IMR-90 (cell line): Measurements from ENCODE around the gene LRRTM3. TPM values are rescaled to one million over a fixed set of nuclear protein-coding genes. Genes with fewer than 3 reads are reported as not detected.

Source experiments
- ATAC-seq: fragments of 200-7000 bp; cut with Tn5 transposase; 2 replicates; pipeline ENCODE4 v1.9.1; 2020; ENCODE audit warnings: low read depth, mild to moderate bottlenecking, moderate library complexity
- BruUV-seq: library from RNA; stranded (reverse); fragments of 400-500 nt; replicated peaks from 2 replicates; lab custom pipeline; 2021; lab: Mats Ljungman, UMichigan
- CTCF ChIA-PET: fragments of 300-600 bp; formaldehyde crosslinking; extraction: SDS; loops from one replicate; lab custom pipeline; 2021; ENCODE audit warnings: antibody characterized with exemption; lab: Yijun Ruan, JAX
- POLR2A ChIA-PET: fragments of 300-600 bp; sonication (Branson Sonifier 250); formaldehyde crosslinking; loops from one replicate; lab custom pipeline; 2022; ENCODE audit warnings: antibody characterized with exemption; ENCODE audit not compliant: unreplicated experiment; lab: Charles Lee
- DNase-seq: peaks from one replicate; pipeline ENCODE4 v3.0.0; 2013
- H2AFZ ChIP-seq: replicated peaks from 2 replicates; pipeline ENCODE3; 2013; ENCODE audit warnings: low read length, mild to moderate bottlenecking; ENCODE audit not compliant: poor library complexity
- H2AK5ac ChIP-seq: 2 replicates; pipeline ENCODE4 v1.6.1; 2013; ENCODE audit warnings: low read depth, low read length, inconsistent platforms
- H2AK9ac ChIP-seq: replicated peaks from 2 replicates; pipeline ENCODE3; 2013; ENCODE audit warnings: mild to moderate bottlenecking, low read depth, low read length, moderate library complexity; ENCODE audit not compliant: poor library complexity
- H2BK120ac ChIP-seq: 2 replicates; pipeline ENCODE4 v1.6.1; 2013; ENCODE audit warnings: low read depth, low read length, inconsistent platforms
- H2BK15ac ChIP-seq: 3 replicates; pipeline ENCODE4 v1.6.1; 2013; ENCODE audit warnings: low read depth, low read length, inconsistent platforms
- H2BK20ac ChIP-seq: 2 replicates; pipeline ENCODE4 v1.6.1; 2013; ENCODE audit warnings: low read depth, mild to moderate bottlenecking, inconsistent platforms, low read length, moderate library complexity
- H2BK5ac ChIP-seq: 2 replicates; pipeline ENCODE4 v1.6.1; 2013; ENCODE audit warnings: mild to moderate bottlenecking, low read depth, low read length, inconsistent platforms; ENCODE audit not compliant: poor library complexity, severe bottlenecking
- H3K14ac ChIP-seq: replicated peaks from 2 replicates; pipeline ENCODE4 v1.6.1; 2013; ENCODE audit warnings: low read depth, low read length, inconsistent platforms
- H3K18ac ChIP-seq: 2 replicates; pipeline ENCODE4 v1.6.1; 2013; ENCODE audit warnings: low read depth, low read length, control low read depth
- H3K23ac ChIP-seq: 2 replicates; pipeline ENCODE4 v1.6.1; 2013; ENCODE audit warnings: low read depth, low read length, inconsistent platforms
- H3K27ac ChIP-seq: 2 replicates; pipeline ENCODE4 v1.5.1; 2013; ENCODE audit warnings: mild to moderate bottlenecking, control low read depth, low read length; ENCODE audit not compliant: insufficient read depth
- H3K27me3 ChIP-seq: 2 replicates; pipeline ENCODE4 v1.6.1; 2013; ENCODE audit warnings: low read length; ENCODE audit not compliant: control insufficient read depth, insufficient read depth
- H3K36me3 ChIP-seq: 2 replicates; pipeline ENCODE4 v1.6.1; 2013; ENCODE audit warnings: low read length, mixed read lengths; ENCODE audit not compliant: control insufficient read depth, insufficient read depth
- H3K4ac ChIP-seq: 2 replicates; pipeline ENCODE4 v1.6.1; 2013; ENCODE audit warnings: low read depth, low read length, inconsistent platforms
- H3K4me1 ChIP-seq: 2 replicates; pipeline ENCODE4 v1.6.1; 2013; ENCODE audit warnings: low read length, mixed read lengths; ENCODE audit not compliant: control insufficient read depth, insufficient read depth
- H3K4me2 ChIP-seq: 2 replicates; pipeline ENCODE4 v1.6.1; 2013; ENCODE audit warnings: low read depth, mild to moderate bottlenecking, control low read depth, low read length, moderate library complexity
- H3K4me3 ChIP-seq: 2 replicates; pipeline ENCODE4 v1.5.1; 2013; ENCODE audit warnings: low read depth, mild to moderate bottlenecking, control low read depth, low read length, moderate library complexity; ENCODE audit not compliant: insufficient read depth
- H3K56ac ChIP-seq: 2 replicates; pipeline ENCODE4 v1.6.1; 2013; ENCODE audit warnings: low read length, inconsistent platforms; ENCODE audit not compliant: insufficient read depth; ENCODE audit errors: extremely low read depth
- H3K79me1 ChIP-seq, 2 experiments: 2 replicates each; pipeline ENCODE4 v1.6.1; 2013; ENCODE audit warnings: low read length in 2 of 2, inconsistent platforms in 1 of 2, low read depth in 1 of 2
- H3K9ac ChIP-seq: 2 replicates; pipeline ENCODE4 v1.6.1; 2013; ENCODE audit warnings: low read depth, low read length, control low read depth
- H3K9me1 ChIP-seq: 2 replicates; pipeline ENCODE4 v1.6.1; 2013; ENCODE audit warnings: low read length, inconsistent platforms; ENCODE audit not compliant: insufficient read depth
- H3K9me3 ChIP-seq: 2 replicates; pipeline ENCODE4 v1.6.1; 2013; ENCODE audit warnings: low read length; ENCODE audit not compliant: control insufficient read depth, insufficient read depth
- H4K20me1 ChIP-seq: 2 replicates; pipeline ENCODE4 v1.6.1; 2013; ENCODE audit warnings: low read length, inconsistent platforms; ENCODE audit not compliant: insufficient read depth
- H4K5ac ChIP-seq: 2 replicates; pipeline ENCODE4 v1.6.1; 2013; ENCODE audit warnings: mild to moderate bottlenecking, low read depth, low read length, control low read depth
- H4K8ac ChIP-seq, 2 experiments: 2 replicates each; pipeline ENCODE4 v1.6.1; 2013; ENCODE audit warnings: low read depth in 2 of 2, low read length in 2 of 2, control low read depth in 1 of 2, inconsistent platforms in 1 of 2
- H4K91ac ChIP-seq: 2 replicates; pipeline ENCODE4 v1.6.1; 2013; ENCODE audit warnings: low read depth, low read length, inconsistent platforms; ENCODE audit not compliant: insufficient read depth
- BHLHE40 ChIP-seq: fragments of 150-350 bp; IDR thresholded peaks from 2 replicates; pipeline ENCODE4 v1.6.1; 2016; ENCODE audit warnings: mild to moderate bottlenecking, low read depth, low read length
- CEBPB ChIP-seq: IDR thresholded peaks from 2 replicates; pipeline ENCODE4 v1.6.1; 2012; ENCODE audit warnings: low read depth, low read length, improper control_type of control experiment
- MAZ ChIP-seq: IDR thresholded peaks from 2 replicates; pipeline ENCODE4 v1.6.1; 2012; ENCODE audit warnings: low read depth, mild to moderate bottlenecking, low read length, improper control_type of control experiment, moderate library complexity, borderline replicate concordance
- RAD21 ChIP-seq: IDR thresholded peaks from 2 replicates; pipeline ENCODE4 v1.6.1; 2012; ENCODE audit warnings: low read length, improper control_type of control experiment
- RCOR1 ChIP-seq: IDR thresholded peaks from 2 replicates; pipeline ENCODE4 v1.6.1; 2012; ENCODE audit warnings: mild to moderate bottlenecking, low read length, improper control_type of control experiment; ENCODE audit not compliant: insufficient replicate concordance
- WGBS, 2 experiments: methylation state at CpG; one replicate each; pipeline versions ENCODE4 v1.1.5 to v1.1.7; 2013; ENCODE audit warnings: missing lambda C conversion rate in 2 of 2; ENCODE audit not compliant: insufficient read length in 1 of 2; ENCODE audit errors: extremely low coverage in 2 of 2; 5-methylcytosine and 5-hydroxymethylcytosine counted together
- dilution Hi-C: fragments of 300-500 bp; cut with HindIII; formaldehyde crosslinking; loops from one replicate; pipeline ENCODE4 v1.14.3; 2018; ENCODE audit warnings: low sequenced_read_pairs; ENCODE audit not compliant: unreplicated experiment
- in situ Hi-C: fragments of 300-500 bp; cut with MboI; formaldehyde crosslinking; loops from 3 replicates; pipeline ENCODE4 v1.14.3; 2019; ENCODE audit warnings: low sequenced_read_pairs, inconsistent platforms, mixed read lengths
- intact Hi-C: fragments of 100-400 bp; cut with micrococcal nuclease; formaldehyde crosslinking; loops from 2 replicates; pipeline ENCODE4 v1.10.0; 2022
- polyA plus RNA-seq, 3 experiments: library from polyadenylated mRNA; depleted of rRNA; stranded (reverse); fragments of >200 nt; gene quantifications; 2 replicates each; pipeline ENCODE4 v1.2.3, GENCODE V29; 2012; ENCODE audit warnings: low replicate concordance in 1 of 3
- total RNA-seq: library from RNA; depleted of rRNA; stranded (reverse); fragments of >200 nt; gene quantifications from 2 replicates; pipeline ENCODE4 v1.2.3, GENCODE V29; 2012
- TF ChIP-seq, protein P1 (sequence below): fragments of 150-350 bp; IDR thresholded peaks from 2 replicates; pipeline ENCODE4 v1.6.1; 2016; ENCODE audit warnings: low read depth, mild to moderate bottlenecking, low read length, moderate library complexity, borderline replicate concordance

LRRTM3 gene
- total and polyA plus RNA-seq, 2 of the 4 experiments (the other 2 are of a cell fraction), result under 0.01 TPM; not detected in 1

DNA sequence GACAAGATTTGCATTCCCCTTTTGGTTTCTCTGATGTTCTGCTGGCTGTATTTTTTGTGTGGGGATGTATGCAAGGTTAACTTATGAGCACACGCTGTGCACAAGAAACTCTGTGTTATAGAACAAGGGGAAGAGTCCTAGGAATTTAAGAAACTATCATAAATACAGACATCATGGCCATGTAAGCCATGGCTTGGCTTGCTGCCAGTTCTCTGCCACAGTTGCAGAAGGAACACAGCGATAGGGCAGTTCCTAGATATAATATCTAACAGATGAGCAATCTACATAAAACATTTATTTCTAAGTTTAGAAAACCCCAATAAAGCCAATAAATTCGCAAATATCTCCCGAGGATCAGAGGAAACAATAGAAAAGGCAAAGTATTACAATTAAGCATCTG, 153.3 kb downstream of the LRRTM3 start:
- Histone ChIP-seq H4K91ac (no peak overlapping the region), H3K9me3 (no peaks in the 10 kb centered on the region), H3K4ac (no peak overlapping the region), H3K56ac (no peak overlapping the region), H3K4me1 (no peaks in the 10 kb centered on the region), H3K27ac (no peak overlapping the region), H3K27me3 (no peaks in the 10 kb centered on the region), H3K4me2 (no peak overlapping the region), H2BK15ac (no peak overlapping the region), H2AK9ac (no peak overlapping the region), H4K8ac (no peak overlapping the region), H2AK5ac (no peak overlapping the region), H2BK120ac (no peak overlapping the region), H3K36me3 (no peaks in the 10 kb centered on the region), H3K14ac (no peak overlapping the region), H2AFZ (no peak overlapping the region), H3K9me1 (no peaks in the 10 kb centered on the region), H3K18ac (no peak overlapping the region), H3K4me3 (no peak overlapping the region), H2BK5ac (no peak overlapping the region), H2BK20ac (no peak overlapping the region), H3K9ac (no peak overlapping the region), H3K79me1 (no peaks in the 10 kb centered on the region), H3K23ac (no peak overlapping the region), H4K20me1 (no peaks in the 10 kb centered on the region), H4K5ac (no peak overlapping the region)
- intact Hi-C loops, result no loop called here
- POLR2A ChIA-PET, result no interaction called here
- BruUV-seq, result no TSS peak
- dilution Hi-C loops, result no loop called here
- ATAC-seq (no peak), DNase-seq (no peak)
- in situ Hi-C loops, result no loop called here
- TF ChIP-seq MAZ, result no peak
- no peak for TF ChIP-seq RCOR1
- TF ChIP-seq CEBPB, result no peak
- TF ChIP-seq RAD21, result no peak
- no peak for TF ChIP-seq BHLHE40
- TF ChIP-seq, protein P1, sequence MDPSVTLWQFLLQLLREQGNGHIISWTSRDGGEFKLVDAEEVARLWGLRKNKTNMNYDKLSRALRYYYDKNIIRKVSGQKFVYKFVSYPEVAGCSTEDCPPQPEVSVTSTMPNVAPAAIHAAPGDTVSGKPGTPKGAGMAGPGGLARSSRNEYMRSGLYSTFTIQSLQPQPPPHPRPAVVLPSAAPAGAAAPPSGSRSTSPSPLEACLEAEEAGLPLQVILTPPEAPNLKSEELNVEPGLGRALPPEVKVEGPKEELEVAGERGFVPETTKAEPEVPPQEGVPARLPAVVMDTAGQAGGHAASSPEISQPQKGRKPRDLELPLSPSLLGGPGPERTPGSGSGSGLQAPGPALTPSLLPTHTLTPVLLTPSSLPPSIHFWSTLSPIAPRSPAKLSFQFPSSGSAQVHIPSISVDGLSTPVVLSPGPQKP, result no peak
- CTCF ChIA-PET, result no interaction called here
- no CpG with 5 or more reads among the region's 4 CpGs for whole genome bisulfite sequencing, 2 experiments
